HepG2 (cell line): ENCODE data around the gene CCL4. TPM values are rescaled to one million over a fixed set of nuclear protein-coding genes. Genes with fewer than 3 reads are reported as not detected.

Experiments used
- ATAC-seq: fragments of 200-7000 bp; cut with Tn5 transposase; 3 replicates; pipeline ENCODE4 v1.9.1; 2020; ENCODE audit warnings: mild to moderate bottlenecking, moderate library complexity
- BruUV-seq: library from RNA; stranded (reverse); fragments of 400-500 nt; replicated peaks from 2 replicates; lab custom pipeline; 2021; lab: Mats Ljungman, UMichigan
- CTCF ChIA-PET: fragments of 300-600 bp; formaldehyde crosslinking; extraction: SDS; loops from one replicate; lab custom pipeline; 2021; ENCODE audit warnings: low total read pairs, inconsistent platforms, low intra/inter-chr PET ratio; lab: Yijun Ruan, JAX
- POLR2A ChIA-PET: fragments of 350-600 bp; sonication (Branson Sonifier 250); formaldehyde crosslinking; loops from one replicate; lab custom pipeline; 2020; ENCODE audit warnings: antibody characterized with exemption, inconsistent platforms; lab: Yijun Ruan, JAX
- DNase-seq: peaks from one replicate; pipeline ENCODE4 v3.0.0-alpha.2; 2015; ENCODE audit warnings: low spot score
- FAIRE-seq: peaks from 3 replicates; lab custom pipeline; 2011; peaks lifted over from hg19 to GRCh38; lab: Jason Lieb, UNC
- H2AFZ ChIP-seq: one replicate; pipeline ENCODE4 v1.6.1; 2011; ENCODE audit warnings: low read length, inconsistent platforms
- H3K27ac ChIP-seq: fragments of 300-600 bp; 3 replicates; pipeline ENCODE4 v1.8.0; 2011; ENCODE audit warnings: mixed run types, mild to moderate bottlenecking, mixed read lengths, low read length, inconsistent platforms; ENCODE audit not compliant: insufficient read depth; ENCODE audit errors: extremely low read length
- H3K27me3 ChIP-seq, 2 experiments: fragments of 200-600 bp in 1 of 2; 2 replicates in 1 of 2; 3 replicates in 1 of 2; pipeline versions ENCODE4 v1.6.0 to v1.8.0; 2011; ENCODE audit warnings: low read length in 2 of 2, mild to moderate bottlenecking in 2 of 2, moderate library complexity in 2 of 2, inconsistent platforms in 1 of 2; ENCODE audit not compliant: insufficient read depth in 2 of 2, control insufficient read depth in 1 of 2
- H3K36me3 ChIP-seq, 2 experiments: fragments of 200-600 bp in 1 of 2; replicated peaks in 1 of 2; 2 replicates in 1 of 2; 3 replicates in 1 of 2; pipeline versions ENCODE4 v1.5.1 to v1.8.0; 2011; ENCODE audit warnings: low read length in 2 of 2, inconsistent platforms in 1 of 2; ENCODE audit not compliant: insufficient read depth in 2 of 2, control insufficient read depth in 1 of 2
- H3K4me1 ChIP-seq: 2 replicates; pipeline ENCODE4 v1.5.1; 2012; ENCODE audit warnings: low read length, inconsistent platforms; ENCODE audit not compliant: insufficient read depth
- H3K4me2 ChIP-seq: 2 replicates; pipeline ENCODE4 v1.6.0; 2011; ENCODE audit warnings: low read depth, low read length, inconsistent platforms
- H3K4me3 ChIP-seq, 3 experiments: fragments of 200-600 bp in 1 of 3; sonication (generic), shearing (Covaris generic) in 1 of 3; replicated peaks in 1 of 3; 2 replicates each; pipeline ENCODE4 v1.5.1; 2011 to 2016; ENCODE audit warnings: low read length in 3 of 3, inconsistent platforms in 2 of 3, low read depth in 2 of 3, mild to moderate bottlenecking in 2 of 3, control low read depth in 1 of 3, mixed read lengths in 1 of 3; ENCODE audit not compliant: insufficient read depth in 1 of 3
- H3K79me2 ChIP-seq: one replicate; pipeline ENCODE4 v1.6.1; 2011; ENCODE audit warnings: low read length, inconsistent platforms; ENCODE audit not compliant: insufficient read depth
- H3K9ac ChIP-seq: 2 replicates; pipeline ENCODE4 v1.6.0; 2011; ENCODE audit warnings: mild to moderate bottlenecking, low read depth, low read length, inconsistent platforms; ENCODE audit not compliant: insufficient read depth
- H3K9me3 ChIP-seq: 2 replicates; pipeline ENCODE4 v1.5.1; 2012; ENCODE audit warnings: mild to moderate bottlenecking, low read length
- H4K20me1 ChIP-seq: 2 replicates; pipeline ENCODE4 v1.6.0; 2011; ENCODE audit warnings: inconsistent platforms, mild to moderate bottlenecking, low read length, moderate library complexity; ENCODE audit not compliant: insufficient read depth
- ERF ChIP-seq: IDR thresholded peaks from 2 replicates; pipeline ENCODE4 v1.6.1; 2018; ENCODE audit warnings: missing biosample characterization, missing genetic modification reagents
- HMG20A ChIP-seq: IDR thresholded peaks from 2 replicates; pipeline ENCODE4 v1.6.1; 2016; ENCODE audit warnings: borderline replicate concordance
- IKZF4 ChIP-seq: sonication (generic); formaldehyde crosslinking; IDR thresholded peaks from 2 replicates; pipeline ENCODE4 v1.5.1; 2020; ENCODE audit warnings: borderline replicate concordance, mild to moderate bottlenecking, low read depth, missing genetic modification reagents; ENCODE audit errors: not compliant biosample characterization
- MTA3 ChIP-seq: sonication (generic); formaldehyde crosslinking; IDR thresholded peaks from 2 replicates; pipeline ENCODE4 v1.4.0; 2020; ENCODE audit warnings: missing genetic modification reagents
- NCOR1 ChIP-seq: fragments of 200-600 bp; sonication (generic); IDR thresholded peaks from 2 replicates; pipeline ENCODE4 v1.7.0; 2017; ENCODE audit warnings: antibody characterized with exemption, low read length, borderline replicate concordance
- NFE2L2 ChIP-seq: fragments of 150-350 bp; IDR thresholded peaks from 2 replicates; pipeline ENCODE4 v1.6.1; 2014; ENCODE audit warnings: low read length
- POLR2AphosphoS5 ChIP-seq: IDR thresholded peaks from 2 replicates; pipeline ENCODE4 v1.6.1; 2012; ENCODE audit warnings: low read depth, low read length
- PRDM15 ChIP-seq: sonication (generic); formaldehyde crosslinking; IDR thresholded peaks from 2 replicates; pipeline ENCODE4 v1.4.0; 2020; ENCODE audit warnings: missing genetic modification reagents
- ZBTB3 ChIP-seq: sonication (generic); formaldehyde crosslinking; IDR thresholded peaks from 2 replicates; pipeline ENCODE4 v1.4.0; 2020; ENCODE audit warnings: low read depth, mild to moderate bottlenecking, moderate library complexity, missing genetic modification reagents, borderline replicate concordance
- ZNF251 ChIP-seq: sonication (generic); formaldehyde crosslinking; IDR thresholded peaks from 2 replicates; pipeline ENCODE4 v1.9.0; 2021; ENCODE audit warnings: mild to moderate bottlenecking, missing genetic modification reagents
- ZNF616 ChIP-seq: sonication (generic); formaldehyde crosslinking; IDR thresholded peaks from 2 replicates; pipeline ENCODE4 v1.5.0; 2020; ENCODE audit warnings: low read depth, mild to moderate bottlenecking, missing genetic modification reagents
- ZSCAN31 ChIP-seq: sonication (generic); formaldehyde crosslinking; IDR thresholded peaks from 2 replicates; pipeline ENCODE4 v1.5.0; 2020; ENCODE audit warnings: low read depth, mild to moderate bottlenecking, missing genetic modification reagents
- WGBS: methylation state at CpG from one replicate; pipeline ENCODE4 v1.1.6; 2017; ENCODE audit warnings: low lambda C conversion rate; 5-methylcytosine and 5-hydroxymethylcytosine counted together
- in situ Hi-C: cut with HindIII; loops from 2 replicates; pipeline ENCODE4 v1.10.0; 2017; ENCODE audit warnings: low pct_unique_long_range_greater_than_20kb; ENCODE audit not compliant: extremely low pct_ligation_motif_present
- intact Hi-C: fragments of 100-400 bp; cut with micrococcal nuclease; formaldehyde crosslinking; loops from one replicate; pipeline ENCODE4 v1.10.0; 2022; ENCODE audit not compliant: unreplicated experiment
- polyA plus RNA-seq, 8 experiments: library from polyadenylated mRNA; depleted of rRNA in 3 of 8; stranded (reverse) in 7 of 8; unstranded in 1 of 8; fragments of >200 nt; fragmentation: Illumina TruSeq in 4 of 8; extraction: Trizol in 4 of 8; gene quantifications; 2 replicates each; pipeline versions ENCODE4 v1.2.1 to v1.2.3, GENCODE V29; 2011 to 2016; ENCODE audit warnings: low read depth in 4 of 8, missing spikeins in 1 of 8, mixed read lengths in 1 of 8; ENCODE audit not compliant: insufficient read depth in 1 of 8
- total RNA-seq, 5 experiments: library from RNA; depleted of rRNA; stranded (reverse); fragments of >200 nt; fragmentation: Illumina TruSeq; extraction: Trizol; gene quantifications; 2 replicates each; pipeline ENCODE4 v1.2.3, GENCODE V29; 2016; ENCODE audit warnings: low read depth in 1 of 5
- TF ChIP-seq, protein P1 (sequence below): IDR thresholded peaks from 2 replicates; pipeline ENCODE4 v1.6.1; 2016

The CCL4 gene
- total and polyA plus RNA-seq, 2 of the 13 experiments (the other 11 are each of a cell fraction or from before 2014, with no cell fraction given), result not detected

DNA sequence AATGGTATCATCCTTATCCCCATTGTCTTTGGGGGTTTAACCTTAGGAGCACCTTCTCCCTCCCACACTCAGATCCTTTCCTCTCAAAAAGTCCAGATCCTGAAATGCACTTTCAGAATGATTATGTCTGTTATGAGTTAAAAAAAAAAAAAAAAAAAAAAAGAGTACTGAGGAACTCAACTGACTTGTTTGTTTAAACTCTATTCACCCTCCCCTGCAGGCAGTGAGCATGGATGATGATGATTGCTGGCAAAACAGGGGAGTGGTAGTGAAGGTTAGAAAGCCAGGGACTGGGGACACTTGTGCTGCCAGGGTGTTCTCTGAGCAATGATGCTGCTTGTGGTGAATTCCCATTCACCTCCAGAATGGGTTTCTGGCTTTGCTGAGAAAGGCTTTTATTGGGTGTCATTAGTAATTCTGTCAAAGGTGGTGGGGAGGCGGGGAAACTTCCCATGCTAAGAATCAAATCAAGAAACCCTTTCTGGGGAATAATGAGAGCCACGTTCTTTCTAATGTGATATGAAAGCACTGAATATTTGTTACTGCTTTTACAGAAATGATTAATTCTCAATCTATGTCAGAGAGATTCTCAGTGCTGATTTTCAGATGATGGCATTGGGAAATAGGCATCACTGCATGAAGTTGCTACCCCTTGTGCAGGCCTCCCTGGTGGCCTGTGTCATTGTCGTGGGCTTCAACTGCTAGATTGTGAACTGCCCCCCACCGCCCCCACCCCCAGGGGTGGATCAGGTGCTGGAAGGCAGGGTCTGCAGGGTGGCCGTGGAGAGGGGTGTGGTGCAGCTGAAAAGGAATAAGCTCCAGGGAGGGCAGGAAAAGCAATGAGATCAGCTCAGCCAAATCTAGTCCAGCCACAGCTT, 14.1 kb downstream of the CCL4 start:
- Histone ChIP-seq H3K4me1 (no peaks in the 10 kb centered on the region), H3K79me2 (no peaks in the 10 kb centered on the region), H2AFZ (no peak overlapping the region), H3K27me3 (no peaks in the 10 kb centered on the region), H3K9me3 (no peaks in the 10 kb centered on the region), H3K27ac (no peak overlapping the region), H3K9ac (no peak overlapping the region), H3K4me2 (no peak overlapping the region), H3K36me3 (no peaks in the 10 kb centered on the region), H3K4me3 (no peak overlapping the region), H4K20me1 (no peaks in the 10 kb centered on the region)
- 11% methylated on average over 5 of the region's 5 CpGs for WGBS
- in situ Hi-C loops (no loop called here), intact Hi-C loops (no loop called here)
- CTCF ChIA-PET, result no interaction called here
- POLR2A ChIA-PET, result no interaction called here
- ATAC-seq (no peak), DNase-seq (no peak), FAIRE-seq (no peak)
- no TSS peak for BruUV-seq
- TF ChIP-seq ZNF251 (CRISPR knock-in tag) (no peak), HMG20A (CRISPR knock-in tag) (no peak), NFE2L2 (no peak), ZSCAN31 (CRISPR knock-in tag) (no peak), PRDM15 (CRISPR knock-in tag) (no peak), ERF (CRISPR knock-in tag) (no peak), ZNF616 (CRISPR knock-in tag) (no peak), MTA3 (CRISPR knock-in tag) (no peak), POLR2AphosphoS5 (no peak), NCOR1 (no peak), ZBTB3 (CRISPR knock-in tag) (no peak), IKZF4 (CRISPR knock-in tag) (no peak)
- TF ChIP-seq, protein P1, sequence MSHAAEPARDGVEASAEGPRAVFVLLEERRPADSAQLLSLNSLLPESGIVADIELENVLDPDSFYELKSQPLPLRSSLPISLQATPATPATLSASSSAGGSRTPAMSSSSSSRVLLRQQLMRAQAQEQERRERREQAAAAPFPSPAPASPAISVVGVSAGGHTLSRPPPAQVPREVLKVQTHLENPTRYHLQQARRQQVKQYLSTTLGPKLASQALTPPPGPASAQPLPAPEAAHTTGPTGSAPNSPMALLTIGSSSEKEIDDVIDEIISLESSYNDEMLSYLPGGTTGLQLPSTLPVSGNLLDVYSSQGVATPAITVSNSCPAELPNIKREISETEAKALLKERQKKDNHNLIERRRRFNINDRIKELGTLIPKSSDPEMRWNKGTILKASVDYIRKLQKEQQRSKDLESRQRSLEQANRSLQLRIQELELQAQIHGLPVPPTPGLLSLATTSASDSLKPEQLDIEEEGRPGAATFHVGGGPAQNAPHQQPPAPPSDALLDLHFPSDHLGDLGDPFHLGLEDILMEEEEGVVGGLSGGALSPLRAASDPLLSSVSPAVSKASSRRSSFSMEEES (CRISPR knock-in tag), result no peak
